IPS-18c (cell line): Measurements from ENCODE around the gene FAM20B.
"Not testable (repeated sequence)": the region's sequence is repeated elsewhere in the genome, so short reads cannot be mapped to it uniquely, and the experiment has no call there.

Experiments
- H3K4me3 ChIP-seq: 2 replicates; pipeline ENCODE4 v1.7.0; 2013; ENCODE audit warnings: low read depth, mild to moderate bottlenecking, low read length, moderate library complexity; ENCODE audit not compliant: insufficient read depth
- H3K9me3 ChIP-seq: one replicate; pipeline ENCODE4 v1.6.1; 2013; ENCODE audit warnings: mild to moderate bottlenecking, low read length, moderate library complexity; ENCODE audit not compliant: control insufficient read depth, insufficient read depth

The FAM20B gene, protein sequence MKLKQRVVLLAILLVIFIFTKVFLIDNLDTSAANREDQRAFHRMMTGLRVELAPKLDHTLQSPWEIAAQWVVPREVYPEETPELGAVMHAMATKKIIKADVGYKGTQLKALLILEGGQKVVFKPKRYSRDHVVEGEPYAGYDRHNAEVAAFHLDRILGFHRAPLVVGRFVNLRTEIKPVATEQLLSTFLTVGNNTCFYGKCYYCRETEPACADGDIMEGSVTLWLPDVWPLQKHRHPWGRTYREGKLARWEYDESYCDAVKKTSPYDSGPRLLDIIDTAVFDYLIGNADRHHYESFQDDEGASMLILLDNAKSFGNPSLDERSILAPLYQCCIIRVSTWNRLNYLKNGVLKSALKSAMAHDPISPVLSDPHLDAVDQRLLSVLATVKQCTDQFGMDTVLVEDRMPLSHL

DNA sequence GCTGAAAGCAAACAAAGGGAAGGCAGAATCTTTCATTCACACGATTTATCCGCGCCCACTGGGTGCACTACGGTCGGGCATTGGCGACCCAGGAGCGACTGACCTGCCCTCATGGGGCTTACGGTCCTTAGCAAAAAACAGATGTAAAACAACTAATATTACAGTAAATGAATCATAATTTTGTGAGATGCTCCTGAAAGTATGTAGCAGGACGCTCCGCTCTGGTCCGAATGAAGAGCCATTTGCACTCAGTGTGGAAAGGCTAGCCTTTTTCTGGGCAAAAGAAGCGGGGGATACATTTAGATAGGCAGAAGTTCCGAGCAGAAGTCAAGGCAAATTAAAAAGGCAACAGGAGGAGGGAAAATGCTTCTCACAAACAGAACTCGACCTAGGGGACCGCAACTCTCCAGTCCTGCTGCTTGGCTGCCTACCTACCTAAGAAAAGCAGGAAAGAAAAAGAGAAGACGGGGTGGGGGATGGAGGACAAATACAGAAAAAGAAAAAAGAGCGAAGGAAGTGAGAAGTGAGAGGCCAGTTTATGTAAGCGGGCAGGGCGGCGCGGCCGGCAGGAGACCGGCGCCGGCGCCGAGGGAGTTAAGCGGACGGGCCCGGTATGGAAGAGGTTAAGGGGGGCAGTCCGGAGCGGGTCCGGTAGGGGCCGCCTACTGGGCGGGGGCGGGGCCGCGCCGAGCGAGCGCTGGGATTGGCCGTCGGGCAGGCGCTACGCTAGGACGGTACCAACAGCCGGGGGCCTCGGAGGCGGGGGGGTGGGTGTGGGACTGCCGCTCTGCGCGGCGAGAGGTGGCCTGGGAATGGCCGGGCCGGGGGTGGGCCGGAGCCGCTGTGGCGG lies at the start of gene FAM20B:
TSS of gene FAM20B (plus strand) at position 770 of the 850 bp plus-strand sequence. CDS start 17,954 bp downstream, outside the sequence.
- peak within 1 kb of the TSS; percentile 92 for H3K4me3 ChIP-seq
- H3K9me3 ChIP-seq: no peaks in the 10 kb centered on the region

DNA sequence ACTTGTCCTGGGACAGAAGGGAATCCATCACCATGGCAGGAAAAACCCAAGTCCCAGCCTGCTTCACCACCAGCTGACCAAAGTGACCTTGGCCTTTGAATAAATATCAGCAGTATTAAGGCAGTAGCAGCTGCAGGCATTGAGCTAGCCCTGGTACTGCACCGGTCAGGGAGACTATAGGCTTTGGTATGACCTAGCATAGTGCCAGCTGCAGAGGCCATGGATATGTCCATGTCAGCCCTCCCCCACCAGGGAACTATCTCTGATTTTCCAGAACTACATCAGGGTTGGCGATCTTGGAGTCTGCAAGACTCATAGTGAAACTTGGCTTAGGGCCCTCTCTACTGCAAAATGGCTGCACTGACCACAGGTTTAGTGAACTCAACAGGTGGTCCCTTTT lies 49.2 kb upstream of the FAM20B start:
- no peaks in the 10 kb centered on the region for H3K9me3 ChIP-seq
- no peak overlapping the region for H3K4me3 ChIP-seq

DNA sequence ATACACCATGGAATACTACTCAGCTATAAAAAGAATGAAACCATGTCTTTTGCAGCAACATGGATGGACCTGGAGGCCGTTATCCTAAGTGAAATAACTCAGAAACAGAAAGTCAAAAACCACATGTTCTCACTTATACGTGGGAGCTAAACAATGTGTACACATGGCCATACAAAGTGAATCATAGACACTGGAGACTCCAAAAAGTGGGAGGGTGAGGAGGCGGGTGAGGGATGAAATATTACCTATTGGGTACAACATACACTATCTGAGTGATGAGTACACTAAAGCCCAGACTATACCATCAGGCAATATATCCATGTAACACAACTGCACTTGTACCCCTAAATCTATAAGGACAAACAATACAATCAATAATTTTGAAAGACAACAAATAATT lies 39.5 kb upstream of the FAM20B start:
- Histone ChIP-seq H3K4me3 (no peak overlapping the region), H3K9me3 (no peaks in the 10 kb centered on the region)

DNA sequence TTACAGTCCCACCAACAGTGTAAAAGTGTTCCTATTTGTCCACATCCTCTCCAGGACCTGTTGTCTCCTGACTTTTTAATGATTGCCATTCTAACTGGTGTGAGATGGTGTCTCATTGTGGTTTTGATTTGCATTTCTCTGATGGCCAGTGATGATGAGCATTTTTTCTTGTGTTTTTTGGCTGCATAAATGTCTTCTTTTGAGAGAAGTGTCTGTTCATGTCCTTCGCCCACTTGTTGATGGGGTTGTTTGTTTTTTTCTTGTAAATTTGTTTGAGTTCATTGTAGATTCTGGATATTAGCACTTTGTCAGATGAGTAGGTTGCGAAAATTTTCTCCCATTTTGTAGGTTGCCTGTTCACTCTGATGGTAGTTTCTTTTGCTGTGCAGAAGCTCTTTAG lies 37.5 kb upstream of the FAM20B start:
- H3K9me3 ChIP-seq, H3K4me3 ChIP-seq: not testable (repeated sequence)

DNA sequence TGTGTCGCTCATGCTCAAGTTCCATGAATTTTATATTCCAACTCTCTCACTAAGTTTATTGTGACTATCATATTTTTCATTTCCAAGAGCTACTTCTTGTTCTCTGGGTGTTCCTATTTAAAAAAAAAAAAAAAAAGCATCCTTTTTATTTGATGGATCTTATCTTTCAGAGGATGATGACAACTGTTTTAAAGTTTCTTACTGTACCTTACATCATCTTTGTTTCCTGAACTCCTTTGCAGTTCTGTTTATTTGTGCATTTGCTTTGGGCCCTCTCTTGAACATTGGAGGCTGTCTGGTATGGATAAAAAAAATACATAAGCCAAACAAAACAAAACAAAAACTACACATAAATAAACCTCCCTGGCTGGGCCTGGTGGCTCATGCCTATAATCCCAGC lies 32.1 kb upstream of the FAM20B start:
- no peak overlapping the region for H3K4me3 ChIP-seq

DNA sequence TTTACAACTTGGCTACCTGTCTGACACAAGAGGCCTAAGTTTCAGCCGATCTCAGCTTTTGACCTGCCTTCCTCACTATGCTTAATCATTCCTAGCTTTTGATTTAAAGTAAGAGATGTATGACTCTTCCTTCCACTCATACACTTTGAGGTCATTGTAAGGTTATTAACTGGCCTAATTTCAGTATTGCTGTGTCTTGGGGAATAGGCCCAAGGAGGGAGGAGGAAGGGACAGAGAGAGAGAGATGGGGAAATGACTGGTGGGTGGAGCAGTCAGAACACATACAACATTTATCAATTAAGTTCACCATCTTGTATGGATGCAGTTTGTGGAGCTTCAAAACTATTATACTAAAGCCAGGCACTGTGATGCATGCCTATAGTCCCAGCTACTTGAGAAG lies 28.3 kb upstream of the FAM20B start:
- H3K4me3 ChIP-seq: no peak overlapping the region
- peaks cover 3% of the 10 kb centered on the region for H3K9me3 ChIP-seq

More for the DNA sequence above, 32.1 kb upstream of the FAM20B start:
- H3K9me3 ChIP-seq: peaks cover 3% of the 10 kb centered on the region

DNA sequence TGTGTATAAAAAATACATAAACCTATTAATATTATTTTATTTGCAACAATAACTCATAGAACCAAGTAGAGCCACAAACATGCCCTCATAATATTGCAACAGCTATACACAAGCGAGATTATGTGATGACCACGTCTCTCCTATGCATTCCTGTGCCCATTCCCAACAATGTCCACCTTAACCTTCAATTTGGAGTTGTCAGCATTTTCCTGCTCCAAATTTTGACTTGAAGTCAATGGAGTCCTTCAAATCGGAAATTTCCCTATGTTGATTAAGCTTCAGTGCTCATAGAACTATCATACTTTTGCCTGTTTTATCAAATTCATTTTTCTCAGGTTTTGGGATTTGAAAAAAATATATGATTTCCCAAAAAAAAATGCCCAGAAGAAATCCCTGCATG lies 27.4 kb upstream of the FAM20B start:
- peaks cover 3% of the 10 kb centered on the region for H3K9me3 ChIP-seq
- no peak overlapping the region for H3K4me3 ChIP-seq

DNA sequence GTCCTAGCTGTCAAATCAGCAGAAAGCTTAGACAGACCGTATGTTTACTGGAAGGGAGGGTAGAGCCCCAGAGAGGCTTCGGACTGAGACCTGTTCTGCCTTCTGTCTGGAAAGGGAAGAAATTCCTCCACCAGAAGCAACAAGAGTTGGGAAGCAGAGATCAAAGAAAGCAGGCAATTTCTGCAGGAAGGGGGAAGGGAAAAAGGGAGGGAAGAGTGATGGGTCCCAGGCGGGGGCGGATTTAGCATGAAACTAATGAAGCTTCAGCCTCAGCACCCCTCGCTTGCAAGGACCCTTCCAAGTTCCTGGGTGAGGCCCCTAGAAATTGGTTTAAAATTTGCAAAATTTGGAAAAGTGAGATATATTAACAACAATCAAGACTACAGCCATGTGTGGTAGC lies 26.6 kb upstream of the FAM20B start:
- H3K9me3 ChIP-seq: no peaks in the 10 kb centered on the region
- no peak overlapping the region for H3K4me3 ChIP-seq

DNA sequence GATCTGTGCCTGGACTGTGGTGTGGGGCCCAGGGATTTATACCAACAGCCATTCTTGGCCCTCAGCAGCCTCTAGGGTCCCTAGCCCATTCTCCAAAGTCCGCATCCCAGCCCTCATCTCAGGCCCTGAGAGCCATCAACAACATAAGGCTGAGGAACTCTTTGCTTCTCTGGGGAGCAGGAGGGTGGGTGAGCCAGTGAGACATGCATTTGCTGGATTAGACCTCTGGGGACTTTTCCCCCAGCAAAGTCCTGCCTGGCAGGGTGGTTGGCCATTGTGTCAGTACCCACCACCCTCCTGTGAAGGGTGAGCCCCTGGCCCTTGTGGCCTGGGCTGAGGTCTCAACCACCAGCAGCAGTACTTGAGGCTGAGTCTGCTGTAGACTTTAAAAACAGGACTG lies 24.2 kb upstream of the FAM20B start:
- H3K9me3 ChIP-seq: no peaks in the 10 kb centered on the region
- no peak overlapping the region for H3K4me3 ChIP-seq

DNA sequence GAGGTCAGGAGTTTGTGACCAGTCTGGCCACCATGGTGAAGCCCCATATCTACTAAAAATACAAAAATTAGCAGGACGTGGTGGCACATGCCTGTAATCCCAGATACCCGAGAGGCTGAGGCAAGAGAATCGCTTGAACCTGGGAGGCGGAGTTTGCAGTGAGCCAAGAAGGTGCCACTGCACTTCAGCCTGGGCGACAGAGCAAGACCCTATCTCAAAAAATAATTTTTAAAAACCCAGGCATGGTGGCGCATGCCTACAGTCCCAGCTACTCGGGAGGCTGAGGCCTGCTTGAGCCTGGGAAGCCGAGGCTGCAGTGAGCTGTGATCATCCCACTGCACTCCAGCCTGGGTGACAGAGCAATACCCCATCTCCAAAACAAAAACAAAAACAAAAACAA lies 23.6 kb upstream of the FAM20B start:
- not testable (repeated sequence) for H3K9me3 ChIP-seq, H3K4me3 ChIP-seq

DNA sequence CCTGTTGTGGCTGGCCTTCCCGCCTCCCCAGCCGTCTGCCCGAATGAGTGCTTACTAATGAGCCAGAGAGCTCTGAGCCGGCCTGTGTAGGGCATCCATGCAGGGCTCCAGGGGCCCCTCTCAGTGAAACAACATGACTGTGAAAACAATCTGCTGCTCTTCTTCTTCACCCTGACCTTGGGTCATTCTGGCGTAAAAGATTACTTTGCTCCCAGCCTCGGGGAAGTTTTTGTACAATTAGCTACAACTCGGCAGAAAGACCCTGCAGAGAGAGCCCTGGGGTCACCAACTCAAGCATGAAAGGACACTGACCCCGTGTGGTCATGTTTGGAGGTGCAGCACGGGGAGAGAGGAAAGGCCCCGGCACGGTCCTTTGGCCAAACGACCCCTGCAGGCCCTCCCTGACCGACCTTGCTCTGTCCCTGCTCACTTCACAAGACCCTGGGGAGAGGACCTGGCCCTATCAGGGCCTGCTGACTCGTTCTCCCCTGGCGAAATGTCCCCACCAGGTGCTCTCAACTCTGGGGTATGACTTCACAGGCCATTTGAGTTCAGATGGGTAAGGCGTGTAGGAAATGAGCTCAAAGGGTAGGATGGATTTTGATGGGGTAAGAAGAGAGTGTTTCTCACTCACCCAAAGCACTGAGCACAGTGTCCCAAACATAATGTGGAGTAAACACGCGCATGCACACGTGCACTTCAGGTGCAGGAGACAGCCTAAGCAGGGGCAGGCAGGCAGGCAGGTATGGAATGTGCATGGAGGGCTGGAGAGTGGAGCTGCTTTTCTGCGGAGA lies 22.9 kb upstream of the FAM20B start:
- H3K4me3 ChIP-seq: no peak overlapping the region
- no peaks in the 10 kb centered on the region for H3K9me3 ChIP-seq

DNA sequence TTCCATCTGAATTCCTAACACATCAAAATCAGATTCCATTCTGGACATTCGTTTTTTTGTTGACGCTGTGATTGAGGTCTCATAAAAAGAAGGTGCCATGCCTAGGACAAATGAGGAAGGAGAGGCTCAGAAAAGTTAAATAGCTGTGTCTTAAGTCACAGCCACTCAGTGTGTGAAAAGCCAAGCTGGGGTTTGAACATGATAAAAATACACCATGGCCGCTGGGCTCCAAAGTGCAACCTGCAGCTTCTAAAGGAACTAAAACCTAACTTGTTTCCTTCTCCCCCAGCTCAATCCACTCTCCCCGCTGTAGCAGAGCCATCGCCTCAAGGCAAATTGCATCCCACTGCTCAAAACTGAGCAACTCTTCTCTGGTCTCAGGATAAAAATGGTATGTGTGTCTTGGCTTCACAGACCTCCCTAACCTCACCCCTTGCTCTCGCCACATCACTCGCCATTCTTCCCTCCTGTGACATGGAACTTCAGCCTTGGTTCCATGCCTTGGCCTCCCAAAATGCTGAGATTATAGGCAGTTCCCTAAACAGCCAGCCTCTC lies 22.1 kb upstream of the FAM20B start:
- H3K9me3 ChIP-seq: no peaks in the 10 kb centered on the region

DNA sequence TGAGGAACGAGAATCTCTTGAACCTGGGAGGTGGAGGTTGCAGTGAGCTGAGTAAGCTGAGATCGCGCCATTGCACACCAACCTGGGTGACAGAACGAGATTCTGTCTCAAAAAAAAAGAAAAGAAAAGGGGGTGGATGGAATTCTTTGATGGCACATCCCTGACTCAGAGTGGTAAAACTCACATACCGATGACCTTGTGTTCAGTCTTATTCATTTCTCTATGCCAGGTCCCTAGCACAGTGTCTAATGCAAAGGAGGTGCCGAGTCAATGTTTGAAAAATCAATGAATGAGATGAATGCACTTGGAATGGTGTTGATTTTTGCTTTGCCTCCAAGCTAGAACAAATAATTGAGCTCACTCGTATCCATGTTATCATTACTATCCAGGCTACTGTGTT lies 18.5 kb upstream of the FAM20B start:
- no peak overlapping the region for H3K4me3 ChIP-seq
- no peaks in the 10 kb centered on the region for H3K9me3 ChIP-seq

More for the DNA sequence above, 22.1 kb upstream of the FAM20B start:
- H3K4me3 ChIP-seq: no peak overlapping the region

DNA sequence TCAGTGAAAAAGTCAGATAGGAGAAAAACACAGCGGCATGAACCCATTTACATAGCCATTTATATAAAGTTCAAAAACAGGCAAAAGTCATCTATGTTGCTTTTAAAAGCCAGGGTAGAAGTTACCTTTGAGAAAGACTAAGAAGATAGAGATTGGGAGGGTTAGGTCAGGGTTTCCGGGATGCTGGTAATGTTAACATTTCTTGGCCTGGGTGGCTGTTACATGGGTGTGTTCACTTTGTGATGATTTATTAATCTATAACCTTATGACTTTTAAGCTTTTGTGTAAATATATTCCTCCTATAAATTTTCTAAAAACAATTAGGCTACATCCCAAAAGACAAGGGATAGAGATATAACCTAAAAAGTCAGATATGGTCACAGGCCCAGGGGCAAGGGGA lies 15.0 kb upstream of the FAM20B start:
- no peak overlapping the region for H3K4me3 ChIP-seq
- no peaks in the 10 kb centered on the region for H3K9me3 ChIP-seq

DNA sequence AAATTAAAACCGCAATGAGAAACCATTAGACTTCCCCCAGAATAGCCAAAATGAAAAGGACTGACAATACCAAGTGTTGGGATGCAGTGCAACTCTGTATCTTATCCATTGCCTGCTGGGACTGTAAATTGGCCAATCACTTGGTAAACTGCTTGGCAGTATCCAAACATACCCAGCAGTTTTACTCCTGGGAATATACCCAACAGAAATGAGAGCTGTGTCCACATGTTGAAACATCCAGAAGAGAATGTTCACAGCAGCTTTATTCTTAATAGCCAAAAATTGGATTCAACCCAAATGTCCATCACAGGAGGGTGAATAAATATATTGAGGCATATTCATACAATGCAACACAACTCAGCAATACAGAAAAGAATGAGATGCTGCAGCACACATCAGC lies 13.7 kb upstream of the FAM20B start:
- no peak overlapping the region for H3K4me3 ChIP-seq
- H3K9me3 ChIP-seq: no peaks in the 10 kb centered on the region

DNA sequence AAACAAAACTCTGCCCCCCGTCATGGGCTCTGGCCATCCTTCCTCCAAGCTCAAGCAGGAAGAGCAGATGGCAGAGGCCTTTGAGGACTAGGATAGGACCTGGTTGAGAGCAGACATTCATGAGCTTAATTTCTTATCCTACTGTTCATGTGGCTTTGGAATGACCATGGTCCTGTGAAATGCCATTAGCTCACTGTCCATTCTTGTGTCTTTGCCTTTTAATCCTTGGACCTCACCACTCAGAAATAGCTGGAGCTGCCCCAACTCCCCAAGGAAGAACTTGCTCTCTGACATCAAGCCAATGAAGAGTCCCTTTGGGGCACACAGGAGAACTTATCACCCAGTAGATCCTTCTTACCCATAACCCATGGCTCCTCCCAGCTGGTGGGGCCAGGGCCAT lies 11.6 kb upstream of the FAM20B start:
- no peaks in the 10 kb centered on the region for H3K9me3 ChIP-seq
- H3K4me3 ChIP-seq: no peak overlapping the region

DNA sequence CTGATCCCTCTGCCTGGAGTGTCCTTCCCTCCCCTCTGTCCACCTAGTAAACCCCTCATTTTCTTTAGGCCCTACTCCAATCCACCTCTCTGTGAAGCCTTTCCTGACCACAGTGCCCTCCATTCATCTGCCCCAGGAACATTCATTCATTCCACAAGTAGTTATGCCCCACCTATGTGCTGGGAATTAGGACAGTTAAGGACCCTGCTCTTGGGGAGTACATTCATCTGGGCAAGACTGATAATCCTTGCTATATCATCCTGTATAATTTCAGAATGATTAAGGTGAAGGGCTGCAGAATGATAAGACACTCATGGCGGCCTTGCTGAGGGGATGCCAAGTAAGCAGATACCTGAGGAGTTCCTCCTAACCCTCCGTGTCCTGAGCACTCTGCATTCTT lies 10.3 kb upstream of the FAM20B start:
- H3K4me3 ChIP-seq: no peak overlapping the region
- H3K9me3 ChIP-seq: no peaks in the 10 kb centered on the region
